Measurements from ENCODE around the gene CCDC136.

The CCDC136 gene

DNA sequence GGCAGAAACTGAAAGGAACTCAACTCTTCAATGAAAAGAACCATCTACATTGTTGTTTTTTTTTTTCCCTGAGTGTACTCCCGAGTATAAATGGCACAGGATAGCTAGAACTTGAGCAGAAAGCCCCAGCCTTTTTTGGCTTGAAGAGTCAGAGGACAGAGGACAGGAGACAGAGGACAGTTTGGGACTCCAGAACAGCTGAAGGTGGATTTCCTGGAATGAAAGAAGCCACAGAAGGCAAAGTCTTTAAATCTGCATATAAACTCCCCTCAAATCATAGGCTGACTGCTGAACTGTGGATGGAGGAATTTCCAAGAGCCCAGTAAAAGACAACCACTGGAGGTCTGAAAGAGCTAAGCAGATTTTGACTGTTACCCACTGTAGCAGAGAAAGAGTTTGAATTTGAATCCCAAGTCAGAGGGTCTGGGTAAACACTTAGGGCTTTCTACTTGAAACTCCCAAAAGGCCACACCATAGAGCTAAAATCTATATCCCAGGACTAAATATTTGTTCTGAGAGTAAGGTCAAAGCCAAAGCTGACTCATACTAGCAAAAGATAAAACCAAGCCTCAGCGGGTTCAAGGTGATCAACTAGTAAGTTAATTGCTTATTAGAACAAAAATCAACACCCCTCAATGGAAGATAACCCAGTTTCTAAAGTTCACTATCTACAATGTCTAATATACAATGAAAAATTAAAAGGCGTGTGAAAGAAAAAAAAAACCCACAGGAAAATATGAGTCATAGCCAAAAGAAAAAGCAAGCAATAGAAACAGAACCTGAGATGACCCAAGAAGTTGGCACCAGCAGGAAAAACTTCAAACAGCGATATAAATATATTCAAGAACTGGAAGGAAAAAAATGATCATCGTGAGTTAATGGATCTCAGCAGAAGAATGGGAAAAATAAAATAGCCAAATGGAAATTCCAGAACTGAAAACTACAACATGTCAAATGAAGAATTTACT is 14.3 kb upstream of the CCDC136 start:
- DNase-seq: no peak

DNA sequence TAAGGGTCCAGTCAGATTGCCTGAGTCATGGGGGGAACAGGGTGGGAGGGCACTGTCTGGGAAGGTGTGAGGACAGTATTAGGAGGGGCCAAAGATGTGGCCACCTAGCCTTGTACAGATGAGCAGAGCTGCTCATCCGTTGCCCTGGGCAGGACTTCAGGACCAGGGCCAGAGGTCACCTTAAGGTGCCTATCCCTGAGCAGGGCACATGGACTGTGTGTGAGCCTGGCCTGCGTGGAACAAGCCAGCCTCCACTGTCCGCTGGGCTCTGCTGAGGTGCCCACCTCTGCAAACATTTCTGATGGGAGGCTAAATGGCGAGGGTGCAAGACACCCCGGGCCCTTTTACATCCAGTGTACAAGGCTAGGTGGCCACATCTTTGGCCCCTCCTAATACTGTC is 12.8 kb upstream of the CCDC136 start:
- DNase-seq: no peak

GRCh38 chr7:128781126-128781525 is 10.6 kb upstream of the CCDC136 start:
- no peak for DNase-seq

- no peak for DNase-seq
Observed at GRCh38 chr7:128781851-128782250, 9.9 kb upstream of the CCDC136 start.

- no peak for DNase-seq
Observed at GRCh38 chr7:128783143-128783861, 8.5 kb upstream of the CCDC136 start.

DNA sequence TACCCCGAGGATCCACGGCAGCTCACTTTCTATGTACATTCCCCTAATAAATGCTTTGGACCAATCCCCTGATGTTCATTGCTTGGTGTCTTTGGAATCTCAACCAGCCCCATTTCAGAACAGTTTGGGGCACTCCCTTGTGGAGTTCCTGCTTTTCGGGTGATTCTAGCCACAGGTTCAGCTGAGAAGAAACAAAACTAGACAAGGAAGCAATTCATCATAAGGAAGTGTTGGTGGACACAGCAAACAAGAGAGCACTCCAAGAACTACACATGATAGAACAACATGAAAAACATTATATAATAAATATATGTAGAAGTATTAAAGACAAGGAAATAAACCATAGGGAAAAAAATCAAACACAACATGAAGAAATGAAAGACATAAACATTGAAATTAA is 6.0 kb upstream of the CCDC136 start:
- DNase-seq: no peak

GRCh38 chr7:128788446-128789412 is 3.0 kb upstream of the CCDC136 start:
- no peak for DNase-seq

DNA sequence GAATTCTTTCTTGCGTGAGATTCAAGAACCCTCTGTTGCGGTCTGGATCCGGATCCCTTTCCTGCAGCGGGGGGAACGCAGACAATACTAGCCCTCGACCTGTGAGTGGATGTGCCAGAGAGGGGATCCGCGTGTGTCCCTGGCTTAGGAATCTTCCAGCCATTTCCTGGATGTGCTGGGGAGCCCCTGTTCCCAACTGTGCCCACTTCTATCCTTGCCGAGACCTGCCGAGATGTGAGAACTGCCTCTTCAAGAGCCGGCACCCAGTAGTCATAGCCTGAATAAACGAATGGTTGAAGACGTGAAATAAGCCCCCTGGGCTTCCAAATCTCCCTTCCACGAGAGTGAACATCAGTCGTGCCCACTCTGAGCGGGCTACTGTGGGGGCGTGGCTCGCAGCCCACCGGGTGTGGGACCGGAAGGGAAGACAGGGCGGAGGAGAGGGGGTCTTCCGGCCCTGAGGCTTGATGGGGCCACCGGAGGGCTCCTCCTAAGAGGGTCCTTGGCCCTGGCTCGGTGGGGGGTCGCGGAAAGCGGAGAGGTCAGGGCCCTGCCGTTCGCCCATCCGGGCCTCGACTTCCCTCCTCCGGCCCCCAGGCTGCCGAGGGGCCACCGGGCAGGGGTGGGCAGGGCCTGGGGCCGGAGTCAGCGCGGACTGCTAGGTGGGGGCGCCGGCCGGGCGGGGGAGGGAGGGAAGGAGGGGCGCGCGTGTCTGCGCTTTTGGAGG is 1.3 kb upstream of the CCDC136 start:
- no peak for DNase-seq

- peak; percentile 1 for DNase-seq
Observed at GRCh38 chr7:128791972-128792327, 182 bp downstream of the CCDC136 start.

GRCh38 chr7:128792471-128793180 is 858 bp downstream of the CCDC136 start:
- peak; percentile 4 for DNase-seq

GRCh38 chr7:128793181-128793547 is 1.4 kb downstream of the CCDC136 start:
- DNase-seq: no peak

DNA sequence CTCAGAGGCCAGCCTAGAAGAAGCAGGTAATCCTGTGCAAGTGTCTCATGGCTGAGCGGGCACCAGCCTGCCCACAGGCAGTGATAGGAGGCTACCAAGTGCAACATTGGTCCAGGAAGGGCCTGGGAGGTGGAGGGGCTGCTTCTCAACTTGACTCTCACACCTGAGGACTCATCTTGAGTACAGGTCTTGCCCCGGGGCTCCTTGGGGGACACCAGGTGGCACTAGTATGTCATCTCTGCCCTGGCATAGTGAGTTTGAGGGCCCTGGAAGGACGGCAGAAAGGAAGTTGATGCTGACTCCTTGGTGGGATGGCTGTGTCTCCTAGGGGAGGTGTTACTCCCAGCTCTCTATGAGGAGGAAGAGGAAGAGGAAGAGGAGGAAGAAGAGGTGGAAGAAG is 2.3 kb downstream of the CCDC136 start:
- DNase-seq: peak; percentile 2

DNA sequence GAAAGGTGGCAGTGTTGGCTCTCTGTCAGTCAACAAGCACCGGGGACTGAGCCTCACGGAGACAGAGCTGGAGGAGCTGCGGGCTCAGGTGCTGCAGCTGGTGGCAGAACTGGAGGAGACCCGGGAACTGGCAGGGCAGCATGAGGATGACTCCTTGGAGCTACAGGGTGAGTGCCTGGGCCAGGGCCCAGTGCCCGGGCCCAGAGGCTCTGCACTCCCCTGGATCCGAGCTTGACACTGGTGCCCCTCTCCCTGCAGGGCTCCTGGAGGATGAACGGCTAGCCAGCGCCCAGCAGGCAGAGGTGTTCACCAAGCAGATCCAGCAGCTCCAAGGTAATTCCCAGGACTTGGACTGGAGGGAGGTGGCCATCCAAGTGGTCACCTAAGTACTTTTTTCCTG is 2.7 kb downstream of the CCDC136 start:
- DNase-seq: no peak

DNA sequence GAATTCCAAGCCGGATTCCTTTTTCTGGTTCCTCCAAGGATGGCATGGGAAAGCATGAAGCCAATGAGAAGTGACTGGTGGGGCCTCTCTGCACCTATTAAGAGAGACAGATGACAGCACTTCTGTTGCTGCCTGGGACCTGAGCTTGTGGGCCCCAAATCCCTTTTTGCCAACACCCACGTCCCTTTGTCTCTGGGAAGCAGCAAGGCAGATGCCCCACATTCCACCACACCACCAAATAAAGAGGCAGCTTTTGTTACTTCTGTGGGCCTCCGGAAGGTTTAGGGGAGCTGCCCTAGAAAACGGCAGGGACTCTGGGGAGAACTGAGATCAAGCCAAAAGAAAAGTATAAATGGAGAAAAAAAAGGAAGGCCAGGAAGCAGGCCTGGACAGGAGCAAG is 3.4 kb downstream of the CCDC136 start:
- DNase-seq: no peak

DNA sequence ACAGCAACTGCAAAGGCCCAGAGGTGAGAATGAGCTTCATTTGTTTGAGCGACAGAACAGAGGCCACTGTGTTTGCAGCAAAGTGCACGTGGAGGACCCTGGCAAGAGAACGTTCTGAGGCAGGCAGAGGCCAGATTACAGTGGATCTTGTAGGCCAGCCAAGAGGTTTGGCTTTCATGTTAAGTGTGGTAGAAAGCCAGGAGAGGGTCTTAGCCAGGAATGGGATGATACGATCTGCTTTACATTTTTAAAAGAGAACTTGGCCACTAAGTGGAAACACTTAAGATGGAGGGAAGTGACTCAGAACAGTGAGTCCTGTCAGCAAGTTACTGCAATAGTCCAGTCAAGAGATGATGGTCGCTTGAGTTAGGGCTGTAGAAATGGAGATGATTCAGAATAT is 4.6 kb downstream of the CCDC136 start:
- DNase-seq: no peak

DNA sequence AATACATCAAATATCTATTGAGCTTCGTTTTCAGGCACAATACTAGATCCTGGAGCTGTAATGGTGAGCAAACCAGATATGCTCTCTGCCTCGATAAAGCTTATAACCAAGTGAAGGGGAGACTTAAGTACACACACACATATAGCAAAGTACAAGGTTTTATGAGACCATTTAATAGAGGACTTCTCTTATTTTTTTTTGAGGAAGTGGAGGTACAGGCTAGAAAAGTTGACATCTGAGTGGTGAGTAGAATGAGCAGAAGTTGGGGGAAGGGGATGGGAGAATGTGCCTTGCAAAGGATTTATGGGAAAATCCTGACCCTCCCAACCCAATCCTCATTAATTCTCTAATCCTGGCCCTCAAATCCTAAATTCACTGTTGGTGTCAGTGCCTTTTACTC is 7.7 kb downstream of the CCDC136 start:
- DNase-seq: no peak

GRCh38 chr7:128800567-128800966 is 8.8 kb downstream of the CCDC136 start:
- DNase-seq: no peak

GRCh38 chr7:128801003-128801402 is 9.2 kb downstream of the CCDC136 start:
- no peak for DNase-seq

- no peak for DNase-seq
Observed at GRCh38 chr7:128801667-128802418, 10.1 kb downstream of the CCDC136 start.

DNA sequence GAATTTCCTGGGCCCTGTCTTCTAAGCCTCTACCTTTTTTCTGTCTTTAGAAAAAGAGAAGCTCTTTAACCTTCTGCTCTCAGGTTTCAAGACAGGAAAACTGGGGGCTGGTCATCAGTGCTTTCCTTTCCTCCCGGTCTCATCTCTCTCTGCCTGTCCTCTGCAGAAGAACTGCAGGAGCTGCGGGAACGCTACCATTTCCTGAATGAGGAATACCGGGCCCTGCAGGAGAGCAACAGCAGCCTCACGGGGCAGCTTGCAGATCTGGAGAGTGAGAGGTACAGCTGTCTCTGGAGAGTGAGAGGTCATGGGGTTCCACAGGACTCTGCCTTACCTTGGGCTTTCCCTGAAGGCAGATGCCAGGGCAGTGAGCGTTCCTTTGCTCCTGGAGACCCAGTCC is 12.7 kb downstream of the CCDC136 start:
- DNase-seq: no peak

DNA sequence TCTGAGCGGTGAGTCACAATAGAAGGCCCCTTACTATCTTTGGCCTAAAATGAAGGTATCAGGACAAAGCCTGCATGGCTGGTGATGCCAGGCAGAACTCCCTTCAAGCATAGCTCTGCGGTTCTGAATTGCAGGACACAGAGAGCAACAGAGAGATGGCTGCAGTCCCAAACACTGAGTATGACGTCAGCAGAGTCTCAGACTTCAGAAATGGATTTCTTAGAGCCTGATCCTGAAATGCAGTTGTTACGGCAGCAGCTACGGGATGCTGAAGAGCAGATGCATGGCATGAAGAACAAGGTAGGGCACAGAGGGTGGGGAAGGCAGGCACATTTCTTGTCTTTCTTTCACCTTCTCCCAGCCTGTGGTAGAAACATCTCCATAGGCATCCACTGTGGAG is 13.5 kb downstream of the CCDC136 start:
- DNase-seq: no peak

All from COR-L47 (cell line).